H1 (cell line): ENCODE data around the gene LRP2BP. TPM values are rescaled to one million over a fixed set of nuclear protein-coding genes. Genes with fewer than 3 reads are reported as not detected.

Source experiments
- SAP30 ChIP-seq: fragments of 300-600 bp; sonication (generic); IDR thresholded peaks from 2 replicates; pipeline ENCODE4 v1.7.1; 2012; ENCODE audit warnings: low read length, moderate library complexity, mild to moderate bottlenecking, inconsistent platforms; ENCODE audit not compliant: insufficient read depth, insufficient replicate concordance
- SUZ12 ChIP-seq: fragments of 200-600 bp; sonication (generic); IDR thresholded peaks from 2 replicates; pipeline ENCODE4 v1.6.1; 2012; ENCODE audit warnings: mild to moderate bottlenecking, inconsistent platforms, low read length, moderate library complexity, mixed read lengths
- polyA plus RNA-seq, 7 experiments: library from polyadenylated mRNA; depleted of rRNA in 3 of 7; stranded (reverse) in 5 of 7; unstranded in 2 of 7; fragments of >200 nt in 5 of 7; fragments of 200-250 nt in 2 of 7; gene quantifications; 1 replicate in 5 of 7; 2 replicates in 1 of 7; 4 replicates in 1 of 7; pipeline versions ENCODE4 v1.2.1 to v1.2.3, GENCODE V29; 2011 to 2013; ENCODE audit warnings: missing spikeins in 2 of 7, mixed read lengths in 2 of 7
- total RNA-seq: library from RNA; stranded (reverse); fragmentation: NEBNext Ultra II Directional; extraction: Animal tissue kit (Norgen Biotek cat#: 25700); gene quantifications from 2 replicates; pipeline ENCODE4 v1.2.1, GENCODE V29; 2021

The LRP2BP gene
- total and polyA plus RNA-seq, 2 of the 8 experiments (the other 6 are each of a cell fraction or from before 2014, with no cell fraction given) = 0.12 to 0.30 TPM

GRCh38 chr4:185390941-185391340 is 4.8 kb downstream of the LRP2BP start (continued):
- TF ChIP-seq SAP30 (no peak), SUZ12 (no peak)
